Measurements from ENCODE around the gene STEAP1B. TPM values are rescaled to one million over a fixed set of nuclear protein-coding genes. Genes with fewer than 3 reads are reported as not detected.

Gene STEAP1B
- total RNA-seq, 4 donors from 2014 or later = 1.2 to 3.5 TPM; not detected in 2

- Histone ChIP-seq H3K4me3 (no peak overlapping the region), H3K27me3 (no peaks in the 10 kb centered on the region), H3K4me1 (no peaks in the 10 kb centered on the region), H3K36me3 (no peaks in the 10 kb centered on the region), H3K9me3 (no peaks in the 10 kb centered on the region), H3K27ac (no peak overlapping the region)
- TF ChIP-seq CTCF (IDR thresholded peaks at IDR 0.05) (no peak), POLR2A (IDR thresholded peaks at IDR 0.05) (no peak)
- no peak for DNase-seq
- intact Hi-C loops (cut with DNase I; ENCODE audit: low total_unique reads) = no loop called here
These were observed 127.1 kb downstream of the STEAP1B start for GRCh38 chr7:22372863-22373262.

- no peaks in the 10 kb centered on the region for H3K4me1 ChIP-seq
- no peak overlapping the region for H3K4me3 ChIP-seq
- DNase-seq = no peak
- H3K27me3 ChIP-seq = no peaks in the 10 kb centered on the region
- intact Hi-C loops (cut with DNase I; ENCODE audit: low total_unique reads) = no loop called here
- no peaks in the 10 kb centered on the region for H3K9me3 ChIP-seq
- no peak overlapping the region for H3K27ac ChIP-seq
- H3K36me3 ChIP-seq = no peaks in the 10 kb centered on the region
- TF ChIP-seq POLR2A (IDR thresholded peaks at IDR 0.05) (no peak), CTCF (IDR thresholded peaks at IDR 0.05) (no peak)
These were observed 128.1 kb downstream of the STEAP1B start for GRCh38 chr7:22371878-22372277.

Other genes starting within 250 kb of the STEAP1B start
- 100 to 1,000 TPM in 1 of 4 donors, 10 to 100 TPM in 3; 44.7 to 124 (median 55.1) TPM for gene RAPGEF5, start 143.0 kb downstream of the STEAP1B start, total RNA-seq
- gene IL6, start 227.0 kb upstream of the STEAP1B start, total RNA-seq = 10 to 100 TPM in 1 of 4 donors, 1 to 10 TPM in 2, not detected in 1; 2.6 to 11.2 (median 4.2) TPM